HepG2 (cell line): ENCODE results near the gene GGT7. TPM values are rescaled to one million over a fixed set of nuclear protein-coding genes. Genes with fewer than 3 reads are reported as not detected.

ENCODE experiments used
- ASH2L ChIP-seq: fragments of 300-600, 200-600 bp; sonication (generic); IDR thresholded peaks from 2 replicates; pipeline ENCODE4 v1.7.0; 2017; ENCODE audit warnings: low read depth, mild to moderate bottlenecking, moderate library complexity, mixed read lengths, low read length; ENCODE audit not compliant: insufficient read length
- CHCHD3 ChIP-seq: sonication (generic); formaldehyde crosslinking; IDR thresholded peaks from 2 replicates; pipeline ENCODE4 v1.8.0; 2022; ENCODE audit warnings: mild to moderate bottlenecking, missing genetic modification reagents, moderate library complexity
- CREB3 ChIP-seq: sonication (generic); formaldehyde crosslinking; IDR thresholded peaks from 2 replicates; pipeline ENCODE4 v1.5.0; 2020; ENCODE audit warnings: missing genetic modification reagents
- EEA1 ChIP-seq: sonication (generic); formaldehyde crosslinking; IDR thresholded peaks from 2 replicates; pipeline ENCODE4 v1.5.1; 2020; ENCODE audit warnings: mild to moderate bottlenecking, missing genetic modification reagents, borderline replicate concordance
- EZH2 ChIP-seq: conservative IDR thresholded peaks from 2 replicates; pipeline ENCODE4 v1.6.1; 2012; ENCODE audit warnings: mild to moderate bottlenecking, low read depth, low read length, moderate library complexity
- GPBP1L1 ChIP-seq: sonication (generic); formaldehyde crosslinking; IDR thresholded peaks from 2 replicates; pipeline ENCODE4 v1.5.0; 2020; ENCODE audit warnings: mild to moderate bottlenecking, missing genetic modification reagents
- HES4 ChIP-seq: sonication (generic); formaldehyde crosslinking; IDR thresholded peaks from 2 replicates; pipeline ENCODE4 v1.9.0; 2021; ENCODE audit warnings: mild to moderate bottlenecking, missing genetic modification reagents, borderline replicate concordance
- KLF9 ChIP-seq: IDR thresholded peaks from 2 replicates; pipeline ENCODE4 v1.6.1; 2016; ENCODE audit warnings: low read depth
- MED1 ChIP-seq: sonication (generic); formaldehyde crosslinking; IDR thresholded peaks from 2 replicates; pipeline ENCODE4 v1.4.0; 2020; ENCODE audit warnings: missing genetic modification reagents
- PAF1 ChIP-seq: IDR thresholded peaks from 2 replicates; pipeline ENCODE4 v1.6.1; 2016; ENCODE audit warnings: missing genetic modification reagents, missing compliant biosample characterization
- RBFOX2 ChIP-seq: fragments of 200-400 bp; formaldehyde crosslinking; IDR thresholded peaks from 2 replicates; pipeline ENCODE4 v1.6.1; 2017; ENCODE audit warnings: low read depth, mild to moderate bottlenecking, low read length
- RNF219 ChIP-seq: sonication (generic); formaldehyde crosslinking; IDR thresholded peaks from 2 replicates; pipeline ENCODE4 v1.5.0; 2020; ENCODE audit warnings: mild to moderate bottlenecking, missing genetic modification reagents
- SMAD3 ChIP-seq: sonication (generic); formaldehyde crosslinking; IDR thresholded peaks from 2 replicates; pipeline ENCODE4 v1.4.0; 2020; ENCODE audit warnings: missing genetic modification reagents
- SMARCC2 ChIP-seq: fragments of 450-650 bp; IDR thresholded peaks from 2 replicates; pipeline ENCODE4 v1.6.1; 2017; ENCODE audit warnings: antibody characterized with exemption, mild to moderate bottlenecking
- SNAPC5 ChIP-seq: sonication (generic); formaldehyde crosslinking; IDR thresholded peaks from 2 replicates; pipeline ENCODE4 v1.8.1; 2023; ENCODE audit warnings: mild to moderate bottlenecking, missing genetic modification reagents, borderline replicate concordance
- TP53 ChIP-seq: sonication (generic); formaldehyde crosslinking; conservative IDR thresholded peaks from 2 replicates; pipeline ENCODE4 v1.4.0; 2020; ENCODE audit warnings: missing genetic modification reagents
- USF2 ChIP-seq, 2 experiments: sonication (generic) in 1 of 2; formaldehyde crosslinking in 1 of 2; IDR thresholded peaks; 2 replicates each; pipeline versions ENCODE4 v1.5.1 to v1.6.1; 2011 to 2020; ENCODE audit warnings: borderline replicate concordance in 1 of 2, low read depth in 1 of 2, low read length in 1 of 2, mild to moderate bottlenecking in 1 of 2, missing genetic modification reagents in 1 of 2, moderate library complexity in 1 of 2
- ZBTB8A ChIP-seq: sonication (generic); formaldehyde crosslinking; IDR thresholded peaks from 2 replicates; pipeline ENCODE4 v1.4.0; 2020; ENCODE audit warnings: mild to moderate bottlenecking, low read depth, missing genetic modification reagents, borderline replicate concordance
- ZNF207 ChIP-seq: fragments of 450-650 bp; IDR thresholded peaks from 2 replicates; pipeline ENCODE4 v1.6.1; 2016; ENCODE audit warnings: antibody characterized with exemption, borderline replicate concordance
- ZNF251 ChIP-seq: sonication (generic); formaldehyde crosslinking; IDR thresholded peaks from 2 replicates; pipeline ENCODE4 v1.9.0; 2021; ENCODE audit warnings: mild to moderate bottlenecking, missing genetic modification reagents
- ZNF644 ChIP-seq: IDR thresholded peaks from 2 replicates; pipeline ENCODE4 v1.6.1; 2016; ENCODE audit warnings: low read depth
- ZNF740 ChIP-seq: sonication (generic); formaldehyde crosslinking; IDR thresholded peaks from 2 replicates; pipeline ENCODE4 v1.4.0; 2020; ENCODE audit warnings: missing genetic modification reagents
- polyA plus RNA-seq, 8 experiments: library from polyadenylated mRNA; depleted of rRNA in 3 of 8; stranded (reverse) in 7 of 8; unstranded in 1 of 8; fragments of >200 nt; fragmentation: Illumina TruSeq in 4 of 8; extraction: Trizol in 4 of 8; gene quantifications; 2 replicates each; pipeline versions ENCODE4 v1.2.1 to v1.2.3, GENCODE V29; 2011 to 2016; ENCODE audit warnings: low read depth in 4 of 8, missing spikeins in 1 of 8, mixed read lengths in 1 of 8; ENCODE audit not compliant: insufficient read depth in 1 of 8
- total RNA-seq, 5 experiments: library from RNA; depleted of rRNA; stranded (reverse); fragments of >200 nt; fragmentation: Illumina TruSeq; extraction: Trizol; gene quantifications; 2 replicates each; pipeline ENCODE4 v1.2.3, GENCODE V29; 2016; ENCODE audit warnings: low read depth in 1 of 5

Gene GGT7
- total and polyA plus RNA-seq, 2 of the 13 experiments (the other 11 are each of a cell fraction or from before 2014, with no cell fraction given), result 6.6 to 23.0 TPM

GRCh38 chr20:34824806-34825529, 47.7 kb downstream of the GGT7 start (continued):
- TF ChIP-seq GPBP1L1 (CRISPR knock-in tag) (no peak), CHCHD3 (CRISPR knock-in tag) (peak; percentile 98), ZNF740 (CRISPR knock-in tag) (peak; percentile 60; the same call in 1 of the 2 replicates), RNF219 (CRISPR knock-in tag) (no peak), ZNF207 (no peak), PAF1 (CRISPR knock-in tag) (no peak), CREB3 (CRISPR knock-in tag) (peak; percentile 45; the same call in 1 of the 2 replicates), USF2 (IDR thresholded peaks at IDR 0.05; ENCODE audit: low read depth, low read length) (no peak), USF2 (CRISPR knock-in tag; IDR thresholded peaks at IDR 0.05; ENCODE audit: borderline replicate concordance) (no peak), KLF9 (0 out of 2 replicates have a peak, but pooled peaks have one; percentile 46), SMARCC2 (no peak), EZH2 (no peak), MED1 (CRISPR knock-in tag) (peak; percentile 28; the same call in 1 of the 2 replicates), HES4 (CRISPR knock-in tag) (peak; percentile 92), SNAPC5 (CRISPR knock-in tag) (0 out of 2 replicates have a peak, but pooled peaks have one; percentile 22), RBFOX2 (peak; percentile 83), ZNF251 (no peak), EEA1 (CRISPR knock-in tag) (peak; percentile 58; the same call in 1 of the 2 replicates), ZBTB8A (CRISPR knock-in tag) (no peak), ASH2L (peak; percentile 64), TP53 (CRISPR knock-in tag) (no peak), SMAD3 (CRISPR knock-in tag) (no peak), ZNF644 (CRISPR knock-in tag) (no peak)
